NCI-H1930 (cell line): ENCODE measurements around the gene NRG3.
"Not testable (repeated sequence)": the region's sequence is repeated elsewhere in the genome, so short reads cannot be mapped to it uniquely, and the experiment has no call there.

Experiments used
- DNase-seq, 2 experiments: peaks; one replicate each; lab custom pipeline; 2025; lab: John Stamatoyannopoulos, UW

The NRG3 gene

GRCh38 chr10:81961451-81962184 lies 86.6 kb downstream of the NRG3 start:
- DNase-seq, result no peak

- DNase-seq, result no peak
Measured at GRCh38 chr10:81963606-81964005, 88.6 kb downstream of the NRG3 start.

- DNase-seq, result no peak
Measured at GRCh38 chr10:81967716-81968115, 92.7 kb downstream of the NRG3 start.

- no peak for DNase-seq
Measured at GRCh38 chr10:81969136-81969535, 94.1 kb downstream of the NRG3 start.

GRCh38 chr10:81978238-81978637 lies 103.2 kb downstream of the NRG3 start:
- DNase-seq, result no peak

- DNase-seq, result no peak
Measured at GRCh38 chr10:81981724-81982123, 106.7 kb downstream of the NRG3 start.

GRCh38 chr10:81984428-81984827 lies 109.4 kb downstream of the NRG3 start:
- no peak for DNase-seq

GRCh38 chr10:81995254-81995653 lies 120.3 kb downstream of the NRG3 start:
- DNase-seq, result no peak

- DNase-seq, result no peak
Measured at GRCh38 chr10:81996927-81997326, 121.9 kb downstream of the NRG3 start.

- no peak for DNase-seq
Measured at GRCh38 chr10:82020999-82021398, 146.0 kb downstream of the NRG3 start.

- no peak for DNase-seq
Measured at GRCh38 chr10:82027711-82028110, 152.7 kb downstream of the NRG3 start.

GRCh38 chr10:82037076-82037475 lies 162.1 kb downstream of the NRG3 start:
- DNase-seq, result no peak

GRCh38 chr10:82038587-82038986 lies 163.6 kb downstream of the NRG3 start:
- no peak for DNase-seq

GRCh38 chr10:82040336-82040735 lies 165.3 kb downstream of the NRG3 start:
- DNase-seq, result no peak

- DNase-seq, result no peak
Measured at GRCh38 chr10:82041018-82041417, 166.0 kb downstream of the NRG3 start.

GRCh38 chr10:82056391-82056790 lies 181.4 kb downstream of the NRG3 start:
- no peak for DNase-seq

GRCh38 chr10:82067192-82067591 lies 192.2 kb downstream of the NRG3 start:
- not testable (repeated sequence) for DNase-seq

- no peak for DNase-seq
Measured at GRCh38 chr10:82068501-82068900, 193.5 kb downstream of the NRG3 start.

- DNase-seq, result no peak
Measured at GRCh38 chr10:82071231-82071630, 196.2 kb downstream of the NRG3 start.

GRCh38 chr10:82072124-82072523 lies 197.1 kb downstream of the NRG3 start:
- no peak for DNase-seq

GRCh38 chr10:82075605-82076004 lies 200.6 kb downstream of the NRG3 start:
- DNase-seq, result no peak

- no peak for DNase-seq
Measured at GRCh38 chr10:82084496-82084895, 209.5 kb downstream of the NRG3 start.

GRCh38 chr10:82084904-82085303 lies 209.9 kb downstream of the NRG3 start:
- DNase-seq, result no peak

- no peak for DNase-seq
Measured at GRCh38 chr10:82089327-82089726, 214.3 kb downstream of the NRG3 start.
